GM23338 (cell line): ENCODE data around the gene LCN10. TPM values are rescaled to one million over a fixed set of nuclear protein-coding genes. Genes with fewer than 3 reads are reported as not detected.

ENCODE experiments used
- ATAC-seq: fragments of 200-7000 bp; cut with Tn5 transposase; 3 replicates; pipeline ENCODE4 v1.9.1; 2020
- DNase-seq: peaks from one replicate; pipeline ENCODE4 v3.0.0-alpha.2; 2015; ENCODE audit warnings: low spot score
- H2AFZ ChIP-seq: fragments of 200-600 bp; sonication (generic); 2 replicates; pipeline ENCODE4 v1.8.0; 2016; ENCODE audit warnings: antibody characterized with exemption, mild to moderate bottlenecking, moderate library complexity
- H3F3A ChIP-seq: fragments of 200-600 bp; sonication (generic); replicated peaks from 2 replicates; pipeline ENCODE4 v1.8.0; 2017; ENCODE audit warnings: antibody characterized with exemption, mixed run types, low read depth
- H3K27ac ChIP-seq: fragments of 200-600 bp; sonication (generic); 2 replicates; pipeline ENCODE4 v1.6.1; 2016; ENCODE audit warnings: low read depth
- H3K27me3 ChIP-seq: fragments of 200-600 bp; sonication (generic); 2 replicates; pipeline ENCODE4 v1.8.0; 2016; ENCODE audit warnings: mild to moderate bottlenecking, mixed run types, moderate library complexity; ENCODE audit not compliant: insufficient read depth
- H3K36me3 ChIP-seq: fragments of 200-600 bp; sonication (generic); 2 replicates; pipeline ENCODE4 v1.8.0; 2016; ENCODE audit warnings: mild to moderate bottlenecking; ENCODE audit not compliant: insufficient read depth
- H3K4me1 ChIP-seq: fragments of 200-600 bp; sonication (generic); 2 replicates; pipeline ENCODE4 v1.8.0; 2016; ENCODE audit warnings: mild to moderate bottlenecking, moderate library complexity; ENCODE audit not compliant: insufficient read depth
- H3K4me2 ChIP-seq: fragments of 200-600 bp; sonication (generic); 2 replicates; pipeline ENCODE4 v1.7.1; 2017; ENCODE audit warnings: mixed run types
- H3K4me3 ChIP-seq: fragments of 200-600 bp; sonication (generic); 2 replicates; pipeline ENCODE4 v1.6.1; 2016; ENCODE audit warnings: mixed run types
- H3K79me2 ChIP-seq: fragments of 200-600 bp; sonication (generic); replicated peaks from 2 replicates; pipeline ENCODE4 v1.8.0; 2017; ENCODE audit warnings: mild to moderate bottlenecking; ENCODE audit not compliant: insufficient read depth
- H3K9me2 ChIP-seq: fragments of 200-600 bp; sonication (generic); 2 replicates; pipeline ENCODE4 v1.8.0; 2017; ENCODE audit not compliant: insufficient read depth
- H4K20me1 ChIP-seq: fragments of 200-600 bp; sonication (generic); replicated peaks from 2 replicates; pipeline ENCODE4 v1.8.0; 2017; ENCODE audit warnings: mild to moderate bottlenecking; ENCODE audit not compliant: insufficient read depth
- H3K27ac Mint-ChIP-seq: 2 replicates; pipeline ENCODE4 v1.8.0; 2020; ENCODE audit warnings: inconsistent platforms, mild to moderate bottlenecking, moderate library complexity, mixed read lengths
- H3K27me3 Mint-ChIP-seq: 3 replicates; pipeline ENCODE4 v1.8.0; 2022; ENCODE audit warnings: low read depth, mild to moderate bottlenecking, moderate library complexity, mixed read lengths, inconsistent platforms; ENCODE audit not compliant: insufficient read depth, poor library complexity
- H3K36me3 Mint-ChIP-seq: 3 replicates; pipeline ENCODE4 v1.8.0; 2021; ENCODE audit warnings: low read depth, mild to moderate bottlenecking, inconsistent platforms, moderate library complexity, mixed read lengths
- H3K4me1 Mint-ChIP-seq: 3 replicates; pipeline ENCODE4 v1.8.0; 2020; ENCODE audit warnings: mild to moderate bottlenecking, inconsistent platforms, mixed read lengths
- H3K4me3 Mint-ChIP-seq: 3 replicates; pipeline ENCODE4 v1.8.0; 2021; ENCODE audit warnings: moderate library complexity, mild to moderate bottlenecking, inconsistent platforms, mixed read lengths
- H3K9me3 Mint-ChIP-seq: 3 replicates; pipeline ENCODE4 v1.8.0; 2020; ENCODE audit warnings: moderate library complexity, mild to moderate bottlenecking, inconsistent platforms, mixed read lengths
- CREB1 ChIP-seq: fragments of 250-450 bp; sonication (Bioruptor Pico); IDR thresholded peaks from 2 replicates; pipeline ENCODE4 v1.5.0; 2020; ENCODE audit warnings: low read depth, mild to moderate bottlenecking, moderate library complexity
- EZH2 ChIP-seq: fragments of 200-600 bp; sonication (generic); IDR thresholded peaks from one replicate; pipeline ENCODE4 v1.8.0; 2017; ENCODE audit warnings: antibody characterized with exemption, mild to moderate bottlenecking, low read depth; ENCODE audit not compliant: unreplicated experiment
- EZH2phosphoT487 ChIP-seq: fragments of 200-600 bp; sonication (generic); IDR thresholded peaks from one replicate; pipeline ENCODE4 v1.8.1; 2018; ENCODE audit warnings: antibody characterized with exemption; ENCODE audit not compliant: unreplicated experiment
- JUNB ChIP-seq: IDR thresholded peaks from one replicate; pipeline ENCODE4 v1.6.1; 2016; ENCODE audit warnings: antibody characterized with exemption; ENCODE audit not compliant: unreplicated experiment
- NANOG ChIP-seq: IDR thresholded peaks from 2 replicates; pipeline ENCODE4 v1.6.1; 2016; ENCODE audit warnings: antibody characterized with exemption, borderline replicate concordance
- POLR2AphosphoS5 ChIP-seq: IDR thresholded peaks from 2 replicates; pipeline ENCODE4 v1.6.1; 2016; ENCODE audit warnings: antibody characterized with exemption, low read depth
- STAT1 ChIP-seq: IDR thresholded peaks from one replicate; pipeline ENCODE4 v1.6.1; 2016; ENCODE audit warnings: antibody characterized with exemption; ENCODE audit not compliant: unreplicated experiment
- ZNF114 ChIP-seq: fragments of 250-450 bp; sonication (Bioruptor Pico); IDR thresholded peaks from 2 replicates; pipeline ENCODE4 v1.5.0; 2020; ENCODE audit warnings: mild to moderate bottlenecking, moderate library complexity
- ZNF331 ChIP-seq: fragments of 250-450 bp; sonication (Bioruptor Pico); IDR thresholded peaks from 2 replicates; pipeline ENCODE4 v1.5.0; 2020; ENCODE audit warnings: low read depth, mild to moderate bottlenecking, moderate library complexity
- polyA plus RNA-seq: library from polyadenylated mRNA; unstranded; fragments of >200 nt; fragmentation: Nextera tagmentation; extraction: Ambion mirVana; gene quantifications from 2 replicates; pipeline ENCODE4 v1.2.1, GENCODE V29; 2016
- total RNA-seq: library from RNA; depleted of rRNA; stranded (reverse); fragments of >200 nt; shearing (Covaris generic); gene quantifications from 2 replicates; pipeline ENCODE4 v1.2.3, GENCODE V29; 2014
- TF ChIP-seq, protein P1 (sequence below), 2 experiments: fragments of 200-600 bp in 1 of 2; sonication (generic) in 1 of 2; conservative IDR thresholded peaks; 2 replicates each; pipeline versions ENCODE4 v1.5.1 to v1.6.1; 2016 to 2017; ENCODE audit warnings: antibody characterized with exemption in 2 of 2, low read depth in 2 of 2, mild to moderate bottlenecking in 2 of 2, moderate library complexity in 1 of 2
- TF ChIP-seq, protein P2 (sequence below): IDR thresholded peaks from one replicate; pipeline ENCODE4 v1.6.1; 2018; ENCODE audit warnings: antibody characterized with exemption; ENCODE audit not compliant: unreplicated experiment
- TF ChIP-seq, protein P3 (sequence below): fragments of 250-450 bp; sonication (Bioruptor Pico); IDR thresholded peaks from 2 replicates; pipeline ENCODE4 v1.5.0; 2020; ENCODE audit warnings: mild to moderate bottlenecking, moderate library complexity
- TF ChIP-seq, protein P4 (sequence below): IDR thresholded peaks from 2 replicates; pipeline ENCODE4 v1.6.1; 2016; ENCODE audit warnings: antibody characterized with exemption

LCN10 gene
- total and polyA plus RNA-seq, 2 experiments from 2014 or later, result 0.45 to 0.74 TPM

DNA sequence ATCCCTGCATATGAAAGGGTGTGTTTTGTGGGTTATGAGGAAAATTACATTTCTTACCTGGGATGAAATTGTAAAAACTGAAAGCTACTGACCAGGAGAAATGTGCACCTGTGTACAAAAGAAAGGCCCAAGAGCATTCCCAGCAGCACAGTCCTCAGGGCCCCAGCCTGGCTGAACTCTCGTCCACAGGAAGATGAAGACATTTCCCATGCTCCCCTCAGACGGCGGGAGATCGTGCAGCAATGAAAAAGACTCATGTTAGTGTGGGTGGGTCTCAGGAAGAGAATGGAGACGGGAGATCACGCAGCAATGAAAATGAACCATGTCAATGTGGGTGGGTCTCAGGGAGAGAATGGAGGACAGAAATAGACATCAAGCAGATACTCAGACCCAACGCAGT is 34.2 kb upstream of the LCN10 start:
- ATAC-seq, result no peak
- H3K4me2 ChIP-seq, result no peak overlapping the region
- Mint-ChIP-seq H3K9me3 (peaks cover 27% of the 10 kb centered on the region), H3K4me3 (no peak overlapping the region), H3K27ac (no peak overlapping the region), H3K4me1 (peaks cover 4% of the 10 kb centered on the region), H3K36me3 (peaks cover 19% of the 10 kb centered on the region), H3K27me3 (peaks cover 26% of the 10 kb centered on the region)
- DNase-seq, result no peak
- H3K27ac ChIP-seq, result no peak overlapping the region
- H3K4me3 ChIP-seq, result no peak overlapping the region
- H3K79me2 ChIP-seq, result no peaks in the 10 kb centered on the region
- H3K9me2 ChIP-seq, result 0 out of 2 replicates have a peak, but pooled peaks cover 4% of the 10 kb centered on the region
- no peaks in the 10 kb centered on the region for H3F3A ChIP-seq
- H3K27me3 ChIP-seq, result no peaks in the 10 kb centered on the region
- H4K20me1 ChIP-seq, result no peaks in the 10 kb centered on the region
- no peaks in the 10 kb centered on the region; the same call in 1 of the 2 replicates for H3K36me3 ChIP-seq
- TF ChIP-seq ZNF331, result no peak
- TF ChIP-seq EZH2phosphoT487, result no peak
- TF ChIP-seq, protein P1, sequence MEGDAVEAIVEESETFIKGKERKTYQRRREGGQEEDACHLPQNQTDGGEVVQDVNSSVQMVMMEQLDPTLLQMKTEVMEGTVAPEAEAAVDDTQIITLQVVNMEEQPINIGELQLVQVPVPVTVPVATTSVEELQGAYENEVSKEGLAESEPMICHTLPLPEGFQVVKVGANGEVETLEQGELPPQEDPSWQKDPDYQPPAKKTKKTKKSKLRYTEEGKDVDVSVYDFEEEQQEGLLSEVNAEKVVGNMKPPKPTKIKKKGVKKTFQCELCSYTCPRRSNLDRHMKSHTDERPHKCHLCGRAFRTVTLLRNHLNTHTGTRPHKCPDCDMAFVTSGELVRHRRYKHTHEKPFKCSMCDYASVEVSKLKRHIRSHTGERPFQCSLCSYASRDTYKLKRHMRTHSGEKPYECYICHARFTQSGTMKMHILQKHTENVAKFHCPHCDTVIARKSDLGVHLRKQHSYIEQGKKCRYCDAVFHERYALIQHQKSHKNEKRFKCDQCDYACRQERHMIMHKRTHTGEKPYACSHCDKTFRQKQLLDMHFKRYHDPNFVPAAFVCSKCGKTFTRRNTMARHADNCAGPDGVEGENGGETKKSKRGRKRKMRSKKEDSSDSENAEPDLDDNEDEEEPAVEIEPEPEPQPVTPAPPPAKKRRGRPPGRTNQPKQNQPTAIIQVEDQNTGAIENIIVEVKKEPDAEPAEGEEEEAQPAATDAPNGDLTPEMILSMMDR (conservative IDR thresholded peaks at IDR 0.05; ENCODE audit: low read depth in 2 of 2), result no peak
- no peak for TF ChIP-seq EZH2
- no peak for TF ChIP-seq POLR2AphosphoS5
- TF ChIP-seq, protein P2, sequence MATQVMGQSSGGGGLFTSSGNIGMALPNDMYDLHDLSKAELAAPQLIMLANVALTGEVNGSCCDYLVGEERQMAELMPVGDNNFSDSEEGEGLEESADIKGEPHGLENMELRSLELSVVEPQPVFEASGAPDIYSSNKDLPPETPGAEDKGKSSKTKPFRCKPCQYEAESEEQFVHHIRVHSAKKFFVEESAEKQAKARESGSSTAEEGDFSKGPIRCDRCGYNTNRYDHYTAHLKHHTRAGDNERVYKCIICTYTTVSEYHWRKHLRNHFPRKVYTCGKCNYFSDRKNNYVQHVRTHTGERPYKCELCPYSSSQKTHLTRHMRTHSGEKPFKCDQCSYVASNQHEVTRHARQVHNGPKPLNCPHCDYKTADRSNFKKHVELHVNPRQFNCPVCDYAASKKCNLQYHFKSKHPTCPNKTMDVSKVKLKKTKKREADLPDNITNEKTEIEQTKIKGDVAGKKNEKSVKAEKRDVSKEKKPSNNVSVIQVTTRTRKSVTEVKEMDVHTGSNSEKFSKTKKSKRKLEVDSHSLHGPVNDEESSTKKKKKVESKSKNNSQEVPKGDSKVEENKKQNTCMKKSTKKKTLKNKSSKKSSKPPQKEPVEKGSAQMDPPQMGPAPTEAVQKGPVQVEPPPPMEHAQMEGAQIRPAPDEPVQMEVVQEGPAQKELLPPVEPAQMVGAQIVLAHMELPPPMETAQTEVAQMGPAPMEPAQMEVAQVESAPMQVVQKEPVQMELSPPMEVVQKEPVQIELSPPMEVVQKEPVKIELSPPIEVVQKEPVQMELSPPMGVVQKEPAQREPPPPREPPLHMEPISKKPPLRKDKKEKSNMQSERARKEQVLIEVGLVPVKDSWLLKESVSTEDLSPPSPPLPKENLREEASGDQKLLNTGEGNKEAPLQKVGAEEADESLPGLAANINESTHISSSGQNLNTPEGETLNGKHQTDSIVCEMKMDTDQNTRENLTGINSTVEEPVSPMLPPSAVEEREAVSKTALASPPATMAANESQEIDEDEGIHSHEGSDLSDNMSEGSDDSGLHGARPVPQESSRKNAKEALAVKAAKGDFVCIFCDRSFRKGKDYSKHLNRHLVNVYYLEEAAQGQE, result no peak
- TF ChIP-seq CREB1 (CRISPR knock-in tag), result no peak
- no peak for TF ChIP-seq NANOG
- no peak for TF ChIP-seq ZNF114 (CRISPR knock-in tag)
- TF ChIP-seq, protein P3, sequence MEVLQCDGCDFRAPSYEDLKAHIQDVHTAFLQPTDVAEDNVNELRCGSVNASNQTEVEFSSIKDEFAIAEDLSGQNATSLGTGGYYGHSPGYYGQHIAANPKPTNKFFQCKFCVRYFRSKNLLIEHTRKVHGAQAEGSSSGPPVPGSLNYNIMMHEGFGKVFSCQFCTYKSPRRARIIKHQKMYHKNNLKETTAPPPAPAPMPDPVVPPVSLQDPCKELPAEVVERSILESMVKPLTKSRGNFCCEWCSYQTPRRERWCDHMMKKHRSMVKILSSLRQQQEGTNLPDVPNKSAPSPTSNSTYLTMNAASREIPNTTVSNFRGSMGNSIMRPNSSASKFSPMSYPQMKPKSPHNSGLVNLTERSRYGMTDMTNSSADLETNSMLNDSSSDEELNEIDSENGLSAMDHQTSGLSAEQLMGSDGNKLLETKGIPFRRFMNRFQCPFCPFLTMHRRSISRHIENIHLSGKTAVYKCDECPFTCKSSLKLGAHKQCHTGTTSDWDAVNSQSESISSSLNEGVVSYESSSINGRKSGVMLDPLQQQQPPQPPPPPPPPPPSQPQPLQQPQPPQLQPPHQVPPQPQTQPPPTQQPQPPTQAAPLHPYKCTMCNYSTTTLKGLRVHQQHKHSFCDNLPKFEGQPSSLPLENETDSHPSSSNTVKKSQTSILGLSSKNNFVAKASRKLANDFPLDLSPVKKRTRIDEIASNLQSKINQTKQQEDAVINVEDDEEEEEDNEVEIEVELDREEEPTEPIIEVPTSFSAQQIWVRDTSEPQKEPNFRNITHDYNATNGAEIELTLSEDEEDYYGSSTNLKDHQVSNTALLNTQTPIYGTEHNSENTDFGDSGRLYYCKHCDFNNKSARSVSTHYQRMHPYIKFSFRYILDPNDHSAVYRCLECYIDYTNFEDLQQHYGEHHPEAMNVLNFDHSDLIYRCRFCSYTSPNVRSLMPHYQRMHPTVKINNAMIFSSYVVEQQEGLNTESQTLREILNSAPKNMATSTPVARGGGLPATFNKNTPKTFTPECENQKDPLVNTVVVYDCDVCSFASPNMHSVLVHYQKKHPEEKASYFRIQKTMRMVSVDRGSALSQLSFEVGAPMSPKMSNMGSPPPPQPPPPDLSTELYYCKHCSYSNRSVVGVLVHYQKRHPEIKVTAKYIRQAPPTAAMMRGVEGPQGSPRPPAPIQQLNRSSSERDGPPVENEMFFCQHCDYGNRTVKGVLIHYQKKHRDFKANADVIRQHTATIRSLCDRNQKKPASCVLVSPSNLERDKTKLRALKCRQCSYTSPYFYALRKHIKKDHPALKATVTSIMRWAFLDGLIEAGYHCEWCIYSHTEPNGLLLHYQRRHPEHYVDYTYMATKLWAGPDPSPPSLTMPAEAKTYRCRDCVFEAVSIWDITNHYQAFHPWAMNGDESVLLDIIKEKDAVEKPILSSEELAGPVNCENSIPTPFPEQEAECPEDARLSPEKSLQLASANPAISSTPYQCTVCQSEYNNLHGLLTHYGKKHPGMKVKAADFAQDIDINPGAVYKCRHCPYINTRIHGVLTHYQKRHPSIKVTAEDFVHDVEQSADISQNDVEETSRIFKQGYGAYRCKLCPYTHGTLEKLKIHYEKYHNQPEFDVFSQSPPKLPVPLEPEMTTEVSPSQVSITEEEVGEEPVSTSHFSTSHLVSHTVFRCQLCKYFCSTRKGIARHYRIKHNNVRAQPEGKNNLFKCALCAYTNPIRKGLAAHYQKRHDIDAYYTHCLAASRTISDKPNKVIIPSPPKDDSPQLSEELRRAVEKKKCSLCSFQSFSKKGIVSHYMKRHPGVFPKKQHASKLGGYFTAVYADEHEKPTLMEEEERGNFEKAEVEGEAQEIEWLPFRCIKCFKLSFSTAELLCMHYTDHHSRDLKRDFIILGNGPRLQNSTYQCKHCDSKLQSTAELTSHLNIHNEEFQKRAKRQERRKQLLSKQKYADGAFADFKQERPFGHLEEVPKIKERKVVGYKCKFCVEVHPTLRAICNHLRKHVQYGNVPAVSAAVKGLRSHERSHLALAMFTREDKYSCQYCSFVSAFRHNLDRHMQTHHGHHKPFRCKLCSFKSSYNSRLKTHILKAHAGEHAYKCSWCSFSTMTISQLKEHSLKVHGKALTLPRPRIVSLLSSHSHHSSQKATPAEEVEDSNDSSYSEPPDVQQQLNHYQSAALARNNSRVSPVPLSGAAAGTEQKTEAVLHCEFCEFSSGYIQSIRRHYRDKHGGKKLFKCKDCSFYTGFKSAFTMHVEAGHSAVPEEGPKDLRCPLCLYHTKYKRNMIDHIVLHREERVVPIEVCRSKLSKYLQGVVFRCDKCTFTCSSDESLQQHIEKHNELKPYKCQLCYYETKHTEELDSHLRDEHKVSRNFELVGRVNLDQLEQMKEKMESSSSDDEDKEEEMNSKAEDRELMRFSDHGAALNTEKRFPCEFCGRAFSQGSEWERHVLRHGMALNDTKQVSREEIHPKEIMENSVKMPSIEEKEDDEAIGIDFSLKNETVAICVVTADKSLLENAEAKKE (CRISPR knock-in tag), result no peak
- no peak for TF ChIP-seq JUNB
- no peak for TF ChIP-seq STAT1
- TF ChIP-seq, protein P4, sequence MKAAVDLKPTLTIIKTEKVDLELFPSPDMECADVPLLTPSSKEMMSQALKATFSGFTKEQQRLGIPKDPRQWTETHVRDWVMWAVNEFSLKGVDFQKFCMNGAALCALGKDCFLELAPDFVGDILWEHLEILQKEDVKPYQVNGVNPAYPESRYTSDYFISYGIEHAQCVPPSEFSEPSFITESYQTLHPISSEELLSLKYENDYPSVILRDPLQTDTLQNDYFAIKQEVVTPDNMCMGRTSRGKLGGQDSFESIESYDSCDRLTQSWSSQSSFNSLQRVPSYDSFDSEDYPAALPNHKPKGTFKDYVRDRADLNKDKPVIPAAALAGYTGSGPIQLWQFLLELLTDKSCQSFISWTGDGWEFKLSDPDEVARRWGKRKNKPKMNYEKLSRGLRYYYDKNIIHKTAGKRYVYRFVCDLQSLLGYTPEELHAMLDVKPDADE, result no peak
- no peaks in the 10 kb centered on the region for H3K4me1 ChIP-seq
- H2AFZ ChIP-seq, result no peak overlapping the region
